Measurements from ENCODE around the gene TSPAN4.

TSPAN4 gene, protein sequence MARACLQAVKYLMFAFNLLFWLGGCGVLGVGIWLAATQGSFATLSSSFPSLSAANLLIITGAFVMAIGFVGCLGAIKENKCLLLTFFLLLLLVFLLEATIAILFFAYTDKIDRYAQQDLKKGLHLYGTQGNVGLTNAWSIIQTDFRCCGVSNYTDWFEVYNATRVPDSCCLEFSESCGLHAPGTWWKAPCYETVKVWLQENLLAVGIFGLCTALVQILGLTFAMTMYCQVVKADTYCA

DNA sequence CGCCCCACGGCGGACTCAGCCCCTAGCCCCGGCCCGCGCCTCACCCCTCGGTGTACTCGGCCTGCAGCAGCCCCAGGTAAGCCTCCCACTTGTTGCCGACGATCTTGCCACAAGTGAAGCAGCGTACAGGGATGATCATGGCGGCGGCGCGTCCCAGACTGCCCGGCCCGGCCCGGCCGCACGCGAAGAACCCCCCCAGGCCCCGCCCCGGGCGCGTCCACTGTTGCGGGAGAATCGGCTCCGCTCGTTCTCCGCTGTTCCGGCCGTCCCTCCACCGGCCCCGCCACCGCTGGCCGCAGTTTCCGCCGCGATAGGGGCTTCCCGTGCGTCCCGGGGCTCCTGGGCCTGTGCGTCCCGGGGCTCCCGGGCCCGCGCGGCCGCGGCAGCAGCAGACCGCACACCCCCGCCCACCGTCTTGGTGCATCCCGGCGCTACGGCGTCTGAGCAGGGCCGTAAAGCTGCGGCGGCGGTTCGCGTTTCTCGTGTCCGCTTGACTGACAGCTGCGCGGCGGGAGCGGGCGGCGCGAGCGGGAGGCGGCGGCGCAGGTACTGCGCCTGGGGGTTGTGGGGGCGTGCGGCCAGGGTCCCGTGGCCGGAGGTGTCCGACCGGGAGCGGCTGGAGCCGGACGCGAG lies at the start of gene TSPAN4, which contains the start of gene POLR2L:
Gene TSPAN4, plus strand, starts transcription at position 483 of the 633 bp plus-strand sequence. CDS start 7,453 bp downstream, outside the sequence.
Gene POLR2L, minus strand, starts transcription at position 160 of the 633 bp plus-strand sequence. Its CDS starts 21 bp downstream, at position 139.
- H3K27ac Mint-ChIP-seq, result peak within 1 kb of the TSS; percentile 80
- peaks cover 24% of the 10 kb centered on the region for H3K4me1 Mint-ChIP-seq (ENCODE audit: low read depth)
- no peaks in the 10 kb centered on the region for H3K27me3 Mint-ChIP-seq
- H3K36me3 Mint-ChIP-seq, result no peaks in the 10 kb centered on the region
- H3K4me3 Mint-ChIP-seq, result peak within 1 kb of the TSS; percentile 88
- no peaks in the 10 kb centered on the region for H3K9me3 Mint-ChIP-seq (ENCODE audit: low read depth)

DNA sequence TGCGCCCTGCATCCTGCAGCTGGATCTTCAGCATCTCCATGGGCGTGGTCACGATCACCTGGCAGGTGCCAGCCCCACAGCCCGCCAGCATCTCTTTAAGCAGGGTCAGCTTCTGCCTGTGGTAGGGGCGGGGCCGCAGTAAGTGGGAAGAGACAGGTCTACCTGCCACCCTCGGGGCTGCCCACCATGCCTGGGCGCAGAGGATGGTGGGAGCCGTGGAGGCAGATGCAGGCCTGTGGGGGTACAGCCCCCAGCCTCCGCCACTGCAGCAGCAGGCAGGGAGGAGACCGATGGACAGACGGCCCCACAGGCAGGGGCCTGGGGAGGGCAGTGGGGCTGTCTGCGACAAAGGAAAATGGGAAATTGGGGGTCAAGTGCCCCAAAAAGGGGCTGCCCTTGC lies 49.8 kb upstream of the TSPAN4 start:
- Mint-ChIP-seq H3K4me1 (ENCODE audit: low read depth) (peaks cover 8% of the 10 kb centered on the region), H3K9me3 (ENCODE audit: low read depth) (no peaks in the 10 kb centered on the region), H3K27ac (no peak overlapping the region), H3K4me3 (no peak overlapping the region), H3K27me3 (no peaks in the 10 kb centered on the region), H3K36me3 (no peaks in the 10 kb centered on the region)

DNA sequence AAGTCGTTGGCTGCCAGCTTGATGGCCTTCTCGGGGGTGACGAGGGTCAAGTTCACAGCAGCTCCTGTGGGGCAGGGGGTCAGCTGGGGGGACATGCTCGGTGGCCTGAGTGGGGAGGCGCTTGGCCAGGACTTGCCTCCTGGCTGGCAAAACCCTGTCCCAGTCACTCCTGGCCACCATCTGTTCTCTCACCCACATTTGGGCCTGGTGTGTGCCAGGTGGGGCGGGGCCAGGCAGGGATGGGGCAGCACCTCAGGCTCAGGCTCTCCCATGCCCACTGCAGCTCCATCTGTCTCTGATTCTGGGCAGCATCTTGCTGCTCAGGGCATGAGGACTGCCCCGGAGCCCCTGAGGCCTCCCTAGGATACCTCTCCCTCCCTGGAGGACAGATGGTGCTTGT lies 49.1 kb upstream of the TSPAN4 start:
- Mint-ChIP-seq H3K4me3 (no peak overlapping the region), H3K4me1 (ENCODE audit: low read depth) (peaks cover 7% of the 10 kb centered on the region), H3K27me3 (no peaks in the 10 kb centered on the region), H3K27ac (no peak overlapping the region), H3K9me3 (ENCODE audit: low read depth) (no peaks in the 10 kb centered on the region), H3K36me3 (no peaks in the 10 kb centered on the region)

DNA sequence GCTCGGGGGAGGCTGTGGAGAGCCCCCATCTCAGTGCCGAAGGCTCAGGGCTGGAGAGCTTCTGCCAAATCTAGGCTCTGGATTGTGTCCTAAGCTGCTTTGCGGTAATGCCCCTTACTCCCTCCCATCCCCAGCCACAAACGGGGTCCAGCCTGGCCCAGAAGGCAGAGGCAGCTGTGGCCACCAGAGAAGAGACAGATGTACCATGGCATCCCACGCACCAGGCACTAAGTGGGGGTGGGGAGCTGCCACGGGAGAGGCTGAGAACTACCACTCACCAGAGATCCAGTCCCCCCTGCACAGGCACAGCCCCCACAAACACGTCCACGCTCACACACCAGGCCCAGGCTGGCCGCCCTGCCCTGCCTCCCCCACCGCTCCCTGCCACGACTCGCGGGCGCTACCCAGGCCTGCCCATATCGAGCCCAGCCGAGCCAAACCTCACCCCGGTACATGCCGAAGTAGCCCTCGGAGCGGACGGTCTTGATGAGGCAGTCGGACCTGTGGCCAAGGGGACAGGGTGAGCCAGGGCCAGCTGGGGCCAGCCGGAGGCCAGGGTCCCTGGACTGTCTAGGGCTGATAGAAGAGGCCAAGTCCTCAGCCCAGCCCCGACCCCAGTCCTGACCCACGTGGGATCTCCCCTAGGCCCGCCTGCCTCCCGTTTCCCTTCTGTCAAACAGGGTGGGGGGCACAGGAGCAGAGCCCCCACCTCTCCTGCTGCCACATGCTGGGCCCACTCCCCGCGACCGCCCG lies 48.5 kb upstream of the TSPAN4 start:
- Mint-ChIP-seq H3K36me3 (no peaks in the 10 kb centered on the region), H3K27ac (no peak overlapping the region), H3K9me3 (ENCODE audit: low read depth) (no peaks in the 10 kb centered on the region), H3K4me3 (peak overlapping the region; percentile 51), H3K27me3 (no peaks in the 10 kb centered on the region), H3K4me1 (ENCODE audit: low read depth) (peaks cover 5% of the 10 kb centered on the region)

DNA sequence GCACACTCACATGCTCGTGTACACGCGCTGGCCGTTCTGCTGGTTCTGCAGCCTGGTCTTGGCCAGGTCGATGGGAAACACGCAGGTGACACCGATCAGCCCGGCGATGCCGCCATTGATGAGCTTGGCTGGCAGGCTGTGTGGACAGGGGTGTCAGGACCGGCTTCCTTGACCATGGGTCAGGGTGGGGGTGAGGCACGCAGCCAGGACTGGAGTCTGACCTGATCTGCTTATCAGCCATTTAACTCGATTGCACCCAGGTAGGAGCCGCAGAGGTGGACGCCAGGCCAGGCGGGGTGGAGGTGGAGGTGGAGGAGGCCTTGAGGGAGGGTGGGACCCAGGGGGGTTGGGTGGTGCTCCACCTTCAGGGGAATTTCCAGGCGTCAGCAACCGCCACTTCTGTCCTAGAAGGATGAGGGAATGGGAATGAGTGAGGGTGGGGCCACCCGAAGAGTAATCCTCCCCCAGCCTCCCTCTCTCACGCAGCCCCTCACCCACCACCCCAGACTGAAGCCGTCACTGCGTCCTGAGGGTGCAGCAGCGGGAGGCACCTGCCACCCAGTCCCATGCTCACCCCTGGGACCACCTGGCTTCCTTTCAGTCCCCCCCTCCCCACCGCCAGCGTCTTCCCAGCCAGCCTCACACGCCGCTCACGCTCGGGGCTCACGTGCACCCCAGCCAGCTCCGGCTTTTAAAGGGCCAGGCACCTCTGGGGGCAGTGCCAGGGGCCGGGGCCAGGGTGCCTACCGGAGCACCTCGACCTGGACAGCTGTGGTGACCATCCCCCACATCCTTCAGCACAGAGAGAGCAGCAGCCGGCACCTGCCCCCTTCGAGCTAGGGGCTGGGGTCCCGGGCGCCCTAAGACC lies 47.7 kb upstream of the TSPAN4 start:
- Mint-ChIP-seq H3K27ac (no peak overlapping the region), H3K27me3 (no peaks in the 10 kb centered on the region), H3K9me3 (ENCODE audit: low read depth) (no peaks in the 10 kb centered on the region)

DNA sequence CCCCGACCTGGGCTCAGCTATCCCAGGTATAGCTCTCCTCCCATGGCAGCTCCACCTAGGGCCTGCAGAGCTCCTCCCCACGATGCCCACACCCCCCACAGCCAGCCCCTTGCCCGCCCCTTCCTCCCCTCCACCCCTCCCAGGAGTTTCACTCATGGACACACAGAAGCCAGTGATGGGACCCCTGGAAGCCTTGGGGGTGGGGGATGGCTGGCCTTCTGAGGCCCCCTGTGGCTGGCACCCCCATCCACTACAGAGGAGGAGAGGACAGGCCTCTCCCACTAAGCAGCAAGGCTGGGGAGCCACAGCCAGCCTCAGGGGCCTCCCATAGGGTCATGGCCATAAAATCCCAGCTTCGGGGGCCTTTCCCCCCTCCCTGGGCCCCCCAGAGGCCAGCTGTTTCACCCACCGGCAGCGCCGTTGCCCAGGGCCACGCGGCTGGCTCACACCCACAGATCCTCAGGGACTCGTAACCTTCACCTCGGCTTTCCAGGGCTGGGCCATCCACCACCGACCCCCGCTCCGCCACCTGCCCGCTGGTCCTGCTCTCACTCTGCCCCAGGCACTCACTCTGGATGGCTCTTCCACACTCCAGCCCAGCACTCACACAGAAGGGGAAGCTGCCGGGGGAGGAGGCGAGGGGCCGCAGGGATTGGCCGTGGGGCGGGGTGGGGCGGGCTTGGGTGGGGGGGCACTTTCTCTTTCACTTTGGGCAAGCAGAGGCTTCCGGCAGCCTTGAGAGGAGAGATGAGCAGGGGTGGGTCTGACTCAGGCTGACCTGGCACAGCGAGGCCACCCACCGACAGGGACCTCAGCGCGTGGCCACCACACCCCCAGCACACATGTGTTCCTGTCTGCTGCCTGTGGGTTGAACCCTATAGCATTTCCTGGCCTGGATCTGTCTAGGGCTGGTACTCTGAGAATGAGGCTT lies 46.8 kb upstream of the TSPAN4 start:
- Mint-ChIP-seq H3K27ac (peak overlapping the region; percentile 84), H3K36me3 (no peaks in the 10 kb centered on the region), H3K27me3 (no peaks in the 10 kb centered on the region), H3K4me1 (ENCODE audit: low read depth) (peaks cover 5% of the 10 kb centered on the region), H3K9me3 (ENCODE audit: low read depth) (no peaks in the 10 kb centered on the region), H3K4me3 (peak overlapping the region; percentile 91)

More for the DNA sequence above, 47.7 kb upstream of the TSPAN4 start:
- Mint-ChIP-seq H3K4me1 (ENCODE audit: low read depth) (peaks cover 5% of the 10 kb centered on the region), H3K4me3 (peak overlapping the region; percentile 91), H3K36me3 (no peaks in the 10 kb centered on the region)

DNA sequence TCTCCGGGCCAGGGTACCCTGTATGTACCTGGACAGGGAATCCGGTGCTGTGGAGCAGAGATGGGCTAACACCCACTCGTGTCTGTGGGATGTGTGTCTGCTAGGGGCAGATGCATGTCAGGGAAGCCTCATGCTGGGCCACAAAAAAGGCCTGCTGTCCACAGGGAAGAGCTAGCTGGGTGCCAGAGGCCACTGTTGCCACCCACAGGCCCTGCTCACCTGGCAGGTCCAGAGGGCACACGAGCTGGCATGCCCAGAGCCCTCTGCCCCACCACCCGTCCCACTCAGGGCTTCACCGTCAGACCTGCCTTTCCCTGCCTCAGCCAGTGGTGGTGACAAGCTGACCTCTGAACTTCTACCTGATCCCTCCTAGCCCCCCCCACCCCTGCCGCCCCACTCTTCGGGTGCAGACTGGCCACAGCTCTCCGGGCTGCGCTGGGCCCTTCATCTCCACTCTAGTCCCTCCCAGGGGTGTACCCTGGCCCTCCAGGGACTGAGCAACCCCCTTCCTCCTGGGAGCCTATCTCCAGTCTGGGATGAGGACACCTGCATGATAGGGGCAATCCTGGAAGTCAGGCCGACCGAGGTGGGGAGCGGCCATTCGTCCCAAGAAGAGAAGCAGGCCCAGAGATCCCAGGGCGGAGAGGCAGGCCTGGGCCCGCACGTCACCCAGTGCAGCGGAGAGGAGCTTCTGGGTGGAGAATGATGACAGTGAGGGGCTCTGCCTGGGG lies 45.9 kb upstream of the TSPAN4 start:
- H3K4me3 Mint-ChIP-seq, result peak overlapping the region; percentile 91
- peak overlapping the region; percentile 84 for H3K27ac Mint-ChIP-seq
- no peaks in the 10 kb centered on the region for H3K36me3 Mint-ChIP-seq
- H3K27me3 Mint-ChIP-seq, result no peaks in the 10 kb centered on the region
- H3K4me1 Mint-ChIP-seq (ENCODE audit: low read depth), result peaks cover 5% of the 10 kb centered on the region
- H3K9me3 Mint-ChIP-seq (ENCODE audit: low read depth), result no peaks in the 10 kb centered on the region

DNA sequence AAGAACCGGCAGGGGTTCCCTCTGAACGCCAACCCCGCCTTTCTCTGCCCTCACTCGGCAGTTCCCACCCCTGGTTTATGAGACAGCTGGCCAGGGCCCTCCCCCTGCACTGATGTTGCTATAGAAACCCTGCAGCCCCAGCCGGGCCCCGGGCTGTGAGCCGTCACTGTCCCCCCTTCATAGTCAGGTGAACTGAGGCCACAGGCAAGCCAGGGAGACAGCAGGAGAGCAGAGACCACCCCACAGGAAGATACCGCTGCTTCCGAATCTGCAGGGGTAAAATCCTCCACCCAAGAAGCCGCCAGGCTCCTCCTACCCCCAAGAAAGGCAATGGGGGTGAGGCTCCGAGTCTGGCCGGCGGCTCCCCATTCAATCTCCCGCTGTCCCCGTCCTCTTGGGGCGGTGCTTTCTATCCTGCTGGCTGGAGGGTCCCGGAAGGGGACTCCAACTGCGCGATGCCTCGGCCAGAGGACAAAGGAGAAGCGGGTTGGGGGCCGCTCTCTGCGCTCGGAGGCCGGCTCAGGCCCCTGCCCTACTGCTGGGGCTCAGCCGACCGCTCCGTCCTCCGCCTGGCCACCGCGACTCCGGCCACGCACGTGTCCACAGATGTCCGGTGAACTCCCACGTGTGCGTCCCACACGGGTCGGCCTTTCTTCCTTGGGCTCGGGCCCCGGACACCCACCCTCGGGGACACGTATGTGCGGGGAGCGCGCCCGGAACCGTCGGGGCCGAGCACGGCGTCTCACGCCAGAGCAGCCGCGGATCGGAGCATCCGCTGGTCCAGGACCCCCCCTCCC lies 45.2 kb upstream of the TSPAN4 start:
- Mint-ChIP-seq H3K27me3 (no peaks in the 10 kb centered on the region), H3K36me3 (no peaks in the 10 kb centered on the region), H3K4me1 (ENCODE audit: low read depth) (peaks cover 5% of the 10 kb centered on the region), H3K9me3 (ENCODE audit: low read depth) (no peaks in the 10 kb centered on the region), H3K4me3 (peak overlapping the region; percentile 91), H3K27ac (peak overlapping the region; percentile 84)

DNA sequence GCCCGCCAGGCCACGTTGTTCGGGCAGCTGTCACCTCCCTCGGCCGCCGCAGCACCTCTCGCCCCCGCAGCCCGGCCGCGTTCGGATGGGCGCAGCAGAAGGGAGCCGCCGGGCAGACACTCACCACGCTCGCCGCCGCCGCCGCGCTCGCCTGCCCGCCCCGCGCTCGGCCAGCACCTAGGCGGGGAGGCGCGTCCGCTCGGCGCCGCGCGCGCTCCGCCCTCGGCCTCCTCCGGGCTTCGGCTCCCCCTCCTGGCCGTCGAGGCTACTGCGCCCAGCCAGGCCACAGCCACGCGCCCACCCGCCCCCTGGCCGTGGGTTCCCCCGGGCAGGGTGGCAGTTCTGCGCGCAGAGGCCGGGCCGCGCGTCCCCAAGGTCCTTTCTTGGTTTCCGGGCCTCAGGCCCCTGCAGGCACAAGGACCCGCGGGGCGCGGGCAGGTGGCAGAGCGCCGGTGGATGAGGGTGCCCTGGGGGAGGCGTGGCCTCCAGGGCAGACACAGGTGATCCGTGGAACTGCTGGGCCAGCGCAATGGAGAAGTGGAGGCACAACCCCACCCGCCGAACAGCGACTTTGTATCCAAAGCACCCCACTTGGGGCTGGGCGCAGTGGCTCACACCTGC lies 44.4 kb upstream of the TSPAN4 start, which contains the start of gene SLC25A22:
Gene SLC25A22, minus strand, starts transcription at position 189 of the 621 bp plus-strand sequence. CDS start 3,275 bp downstream, outside the sequence.
- H3K27me3 Mint-ChIP-seq, result no peaks in the 10 kb centered on the region

DNA sequence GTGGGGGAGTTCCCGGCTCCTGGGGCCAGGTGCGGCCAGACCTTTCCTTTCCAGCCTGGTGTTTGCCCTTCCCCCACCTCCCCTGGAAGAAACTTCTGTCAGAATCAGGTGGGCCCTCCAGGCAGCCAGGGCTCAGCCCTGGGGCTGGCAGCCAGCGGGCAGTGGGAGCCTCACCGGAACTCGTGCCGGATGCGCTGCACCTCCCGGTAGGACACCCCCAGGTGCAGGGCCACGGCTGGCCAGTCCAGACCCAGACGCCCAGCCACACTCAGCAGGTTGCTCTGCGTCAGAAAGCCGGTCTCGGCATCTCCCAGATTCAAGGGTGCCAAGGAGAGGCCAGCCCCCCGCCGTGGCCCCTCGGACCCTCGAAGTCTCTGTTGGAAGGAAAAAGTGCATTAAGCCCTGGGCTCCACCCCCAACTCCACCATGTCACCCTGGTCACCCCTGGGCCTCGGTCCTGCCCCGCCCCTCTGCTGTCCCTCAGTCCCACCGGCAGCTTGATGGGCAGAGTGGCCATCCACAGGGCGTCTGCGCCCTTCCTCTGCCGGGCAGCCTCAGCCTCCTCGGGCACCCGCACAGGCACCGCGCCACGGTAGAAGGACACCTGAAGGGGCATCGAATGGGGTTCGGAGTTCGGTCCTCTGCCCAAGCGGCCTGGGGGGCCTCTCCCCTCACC lies 42.9 kb upstream of the TSPAN4 start:
- Mint-ChIP-seq H3K4me1 (ENCODE audit: low read depth) (peaks cover 10% of the 10 kb centered on the region), H3K27ac (no peak overlapping the region), H3K9me3 (ENCODE audit: low read depth) (no peaks in the 10 kb centered on the region), H3K27me3 (no peaks in the 10 kb centered on the region), H3K36me3 (no peaks in the 10 kb centered on the region), H3K4me3 (no peak overlapping the region)

More for the DNA sequence above, 44.4 kb upstream of the TSPAN4 start, which contains the start of gene SLC25A22:
- peak within 1 kb of the TSS; percentile 84 for H3K27ac Mint-ChIP-seq
- H3K4me3 Mint-ChIP-seq, result peak within 1 kb of the TSS; percentile 91
- H3K36me3 Mint-ChIP-seq, result no peaks in the 10 kb centered on the region
- H3K4me1 Mint-ChIP-seq (ENCODE audit: low read depth), result peaks cover 5% of the 10 kb centered on the region
- H3K9me3 Mint-ChIP-seq (ENCODE audit: low read depth), result no peaks in the 10 kb centered on the region

DNA sequence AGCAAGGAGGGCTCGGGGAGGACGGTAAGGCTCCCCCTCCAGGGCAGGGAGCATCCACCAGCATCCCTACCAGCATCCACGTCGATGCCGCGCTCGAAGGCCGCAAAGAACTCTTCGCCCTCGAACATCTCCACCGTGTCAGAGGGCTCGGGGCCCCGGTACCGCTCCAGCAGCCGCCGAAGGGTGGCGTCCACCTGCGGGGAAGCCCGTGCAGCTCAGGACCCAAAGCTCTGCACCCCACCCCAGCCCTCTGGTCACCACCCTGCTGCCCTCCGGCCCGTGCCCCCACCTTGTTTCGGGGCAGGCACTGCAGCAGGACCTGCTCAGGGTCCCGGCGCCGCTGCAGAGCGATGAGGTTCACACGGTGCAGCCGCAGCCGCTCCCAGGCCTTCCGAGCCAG lies 42.2 kb upstream of the TSPAN4 start:
- Mint-ChIP-seq H3K36me3 (no peaks in the 10 kb centered on the region), H3K4me3 (no peak overlapping the region), H3K27ac (no peak overlapping the region), H3K9me3 (ENCODE audit: low read depth) (no peaks in the 10 kb centered on the region), H3K4me1 (ENCODE audit: low read depth) (peaks cover 10% of the 10 kb centered on the region), H3K27me3 (no peaks in the 10 kb centered on the region)
